ENCODE measurements around the gene CSRP3. TPM values are rescaled to one million over a fixed set of nuclear protein-coding genes. Genes with fewer than 3 reads are reported as not detected.

CSRP3 gene
- total and polyA plus RNA-seq, 2 donors (not counting 3 experiments of a cell fraction or from before 2014, with no cell fraction given), result not detected

DNA sequence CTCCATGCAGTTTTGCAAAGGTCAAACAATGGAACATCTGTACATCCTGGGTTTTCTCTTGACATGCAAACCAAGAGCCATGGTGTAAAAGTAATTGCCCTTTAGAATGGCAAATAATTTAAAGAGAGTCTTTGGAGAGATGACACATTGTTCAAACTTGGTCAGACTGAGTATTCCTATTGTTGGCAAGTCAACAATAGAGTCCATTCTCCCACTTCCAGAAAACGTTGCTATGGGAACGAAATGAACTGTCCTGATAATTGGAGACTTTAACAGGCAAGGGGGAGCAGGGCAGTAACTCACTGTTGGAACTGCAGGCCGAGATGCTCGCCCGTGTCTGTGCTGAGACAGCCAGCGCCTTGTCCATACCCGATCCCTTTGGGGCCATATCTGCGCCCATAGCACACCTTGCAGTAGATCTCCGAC, 13.9 kb downstream of the CSRP3 start:
- dilution Hi-C loops (cut with MboI; ENCODE audit: extremely low pct_ligation_motif_present, low sequenced_read_pairs) (no loop called here), intact Hi-C loops (cut with micrococcal nuclease) (no loop called here)
- H3K9me3 ChIP-seq (replicated peaks; ENCODE audit: control insufficient read depth, insufficient read depth, low read length), result no peaks in the 10 kb centered on the region
- CTCF ChIA-PET, result no interaction called here
- H3K4me1 ChIP-seq (ENCODE audit: control insufficient read depth, extremely low read depth, insufficient read depth, low read length), result no peaks in the 10 kb centered on the region
- DNase-seq (ENCODE audit: low read depth, low spot score) (no peak), FAIRE-seq (no peak)
- H3K9ac ChIP-seq (replicated peaks; ENCODE audit: extremely low read depth, insufficient read depth, low read length), result no peak overlapping the region
- BruUV-seq (replicated peaks), result no TSS peak
- POLR2A ChIA-PET, result no interaction called here
- TF ChIP-seq POLR2AphosphoS5 (IDR thresholded peaks at IDR 0.05; ENCODE audit: insufficient read depth, low read depth, low read length) (no peak), MYC (IDR thresholded peaks at IDR 0.05; ENCODE audit: low read depth, low read length) (no peak), EZH2 (IDR thresholded peaks at IDR 0.05; ENCODE audit: borderline replicate concordance, low read depth, low read length, severe bottlenecking) (no peak), JUN (IDR thresholded peaks at IDR 0.05; ENCODE audit: borderline replicate concordance, insufficient read depth, insufficient read length, low read depth) (no peak), POLR2A (IDR thresholded peaks at IDR 0.05; ENCODE audit: low read depth, low read length) (no peak), GATA2 (IDR thresholded peaks at IDR 0.05; ENCODE audit: insufficient read depth, insufficient read length, low read depth, low read length) (no peak), FOS (IDR thresholded peaks at IDR 0.05; ENCODE audit: borderline replicate concordance, insufficient read depth, low read length) (no peak)
- TF ChIP-seq, protein P1, sequence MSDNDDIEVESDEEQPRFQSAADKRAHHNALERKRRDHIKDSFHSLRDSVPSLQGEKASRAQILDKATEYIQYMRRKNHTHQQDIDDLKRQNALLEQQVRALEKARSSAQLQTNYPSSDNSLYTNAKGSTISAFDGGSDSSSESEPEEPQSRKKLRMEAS (IDR thresholded peaks at IDR 0.05; ENCODE audit: insufficient read depth, insufficient read length), result no peak
- TF ChIP-seq, protein P2, sequence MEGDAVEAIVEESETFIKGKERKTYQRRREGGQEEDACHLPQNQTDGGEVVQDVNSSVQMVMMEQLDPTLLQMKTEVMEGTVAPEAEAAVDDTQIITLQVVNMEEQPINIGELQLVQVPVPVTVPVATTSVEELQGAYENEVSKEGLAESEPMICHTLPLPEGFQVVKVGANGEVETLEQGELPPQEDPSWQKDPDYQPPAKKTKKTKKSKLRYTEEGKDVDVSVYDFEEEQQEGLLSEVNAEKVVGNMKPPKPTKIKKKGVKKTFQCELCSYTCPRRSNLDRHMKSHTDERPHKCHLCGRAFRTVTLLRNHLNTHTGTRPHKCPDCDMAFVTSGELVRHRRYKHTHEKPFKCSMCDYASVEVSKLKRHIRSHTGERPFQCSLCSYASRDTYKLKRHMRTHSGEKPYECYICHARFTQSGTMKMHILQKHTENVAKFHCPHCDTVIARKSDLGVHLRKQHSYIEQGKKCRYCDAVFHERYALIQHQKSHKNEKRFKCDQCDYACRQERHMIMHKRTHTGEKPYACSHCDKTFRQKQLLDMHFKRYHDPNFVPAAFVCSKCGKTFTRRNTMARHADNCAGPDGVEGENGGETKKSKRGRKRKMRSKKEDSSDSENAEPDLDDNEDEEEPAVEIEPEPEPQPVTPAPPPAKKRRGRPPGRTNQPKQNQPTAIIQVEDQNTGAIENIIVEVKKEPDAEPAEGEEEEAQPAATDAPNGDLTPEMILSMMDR (IDR thresholded peaks at IDR 0.05; ENCODE audit: extremely low read depth in 1 of 2, insufficient read depth in 1 of 2, low read depth in 1 of 2, low read length in 2 of 2), result no peak
- no peak overlapping the region for H3K4me3 ChIP-seq (replicated peaks in 1 of 3; ENCODE audit: insufficient read depth in 1 of 3, low read depth in 1 of 3, low read length in 3 of 3)
- no peak overlapping the region for H2AFZ ChIP-seq (ENCODE audit: low read depth, low read length)
- H3K36me3 ChIP-seq (ENCODE audit: control insufficient read depth in 2 of 2, extremely low read depth in 1 of 2, insufficient read depth in 2 of 2, low read length in 2 of 2), result no peaks in the 10 kb centered on the region
- H4K20me1 ChIP-seq (replicated peaks; ENCODE audit: control insufficient read depth, extremely low read depth, insufficient read depth, low read length), result no peaks in the 10 kb centered on the region
- H3K9me1 ChIP-seq (replicated peaks; ENCODE audit: control insufficient read depth, extremely low read depth, insufficient read depth, low read length), result no peaks in the 10 kb centered on the region
- no peak overlapping the region for H3K4me2 ChIP-seq (ENCODE audit: insufficient read depth, low read length)
- no peak overlapping the region for H3K27ac ChIP-seq (ENCODE audit: insufficient read depth, low read depth, low read length)
- no peaks in the 10 kb centered on the region for H3K27me3 ChIP-seq (ENCODE audit: control insufficient read depth in 2 of 2, insufficient read depth in 2 of 2, low read length in 2 of 2)
- no peaks in the 10 kb centered on the region for H3K79me2 ChIP-seq (ENCODE audit: control insufficient read depth, insufficient read depth, low read length)

Measured in endothelial cell of umbilical vein (primary cell).